OCI-LY7 (cell line): Measurements from ENCODE around the gene ACR. TPM values are rescaled to one million over a fixed set of nuclear protein-coding genes. Genes with fewer than 3 reads are reported as not detected.

Experiments used
- Bru-seq: library from RNA; stranded (reverse); fragments of 400-500 nt; gene quantifications from one replicate; lab custom pipeline; 2021; lab: Mats Ljungman, UMichigan
- BruChase-seq, 2 experiments: library from RNA; stranded (reverse); fragments of 400-500 nt; gene quantifications; one replicate each; lab custom pipeline; 2021; lab: Mats Ljungman, UMichigan
- BruUV-seq: library from RNA; stranded (reverse); fragments of 400-500 nt; replicated peaks from 2 replicates; lab custom pipeline; 2021; lab: Mats Ljungman, UMichigan
- CTCF ChIA-PET: fragments of 300-600 bp; sonication (Branson Sonifier 250); formaldehyde crosslinking; loops from one replicate; lab custom pipeline; 2022; ENCODE audit warnings: antibody characterized with exemption; ENCODE audit not compliant: unreplicated experiment; lab: Charles Lee
- POLR2A ChIA-PET: fragments of 300-600 bp; sonication (Branson Sonifier 250); formaldehyde crosslinking; loops from one replicate; lab custom pipeline; 2022; ENCODE audit warnings: antibody characterized with exemption; lab: Charles Lee
- DNase-seq: peaks from one replicate; pipeline ENCODE4 v3.0.0-alpha.2; 2015; ENCODE audit warnings: low spot score
- H2AFZ ChIP-seq: fragments of 200-600 bp; sonication (generic), shearing (Covaris generic); 2 replicates; pipeline ENCODE4 v1.6.1; 2014; ENCODE audit warnings: mild to moderate bottlenecking, antibody characterized with exemption, low read length, moderate library complexity
- H3K27ac ChIP-seq: fragments of 200-600 bp; sonication (generic); 2 replicates; pipeline ENCODE4 v1.5.1; 2014; ENCODE audit warnings: mixed run types, low read depth, mild to moderate bottlenecking, moderate library complexity, low read length, inconsistent platforms; ENCODE audit not compliant: poor library complexity, severe bottlenecking
- H3K36me3 ChIP-seq: fragments of 200-600 bp; sonication (generic); 2 replicates; pipeline ENCODE4 v1.6.1; 2014; ENCODE audit warnings: mild to moderate bottlenecking, antibody characterized with exemption, low read length, moderate library complexity, mixed read lengths; ENCODE audit not compliant: insufficient read depth
- H3K4me1 ChIP-seq: fragments of 200-600 bp; sonication (generic); 2 replicates; pipeline ENCODE4 v1.5.1; 2014; ENCODE audit warnings: mild to moderate bottlenecking, low read length; ENCODE audit not compliant: insufficient read depth, poor library complexity, severe bottlenecking
- H3K4me2 ChIP-seq: fragments of 200-600 bp; sonication (generic); 2 replicates; pipeline ENCODE4 v1.6.1; 2014; ENCODE audit warnings: mild to moderate bottlenecking, low read length
- H3K4me3 ChIP-seq: fragments of 200-600 bp; sonication (generic); 2 replicates; pipeline ENCODE4 v1.5.1; 2014; ENCODE audit warnings: mild to moderate bottlenecking, low read depth, low read length; ENCODE audit not compliant: poor library complexity, severe bottlenecking
- H3K79me2 ChIP-seq: fragments of 200-600 bp; sonication (generic); 2 replicates; pipeline ENCODE4 v1.6.1; 2016; ENCODE audit warnings: low read depth, mild to moderate bottlenecking, low read length, moderate library complexity, mixed read lengths; ENCODE audit not compliant: insufficient read depth
- H3K9me2 ChIP-seq: fragments of 200-600 bp; sonication (generic); 2 replicates; pipeline ENCODE4 v1.6.1; 2016; ENCODE audit warnings: mild to moderate bottlenecking, low read length, mixed read lengths; ENCODE audit not compliant: insufficient read depth
- H3K9me3 ChIP-seq: fragments of 200-600 bp; sonication (generic); 2 replicates; pipeline ENCODE4 v1.6.1; 2014; ENCODE audit warnings: mild to moderate bottlenecking, mixed run types, low read length, mixed read lengths
- H4K20me1 ChIP-seq: fragments of 200-600 bp; sonication (generic); 2 replicates; pipeline ENCODE4 v1.6.1; 2014; ENCODE audit warnings: mild to moderate bottlenecking, antibody characterized with exemption, low read length, moderate library complexity, mixed read lengths; ENCODE audit not compliant: insufficient read depth
- CTCF ChIP-seq: fragments of 200-600 bp; sonication (generic); conservative IDR thresholded peaks from 2 replicates; pipeline ENCODE4 v1.5.1; 2014; ENCODE audit warnings: mild to moderate bottlenecking, antibody characterized with exemption, low read length, moderate library complexity, mixed read lengths
- EZH2phosphoT487 ChIP-seq: fragments of 200-600 bp; sonication (generic); IDR thresholded peaks from 2 replicates; pipeline ENCODE4 v1.6.1; 2018; ENCODE audit warnings: low read depth, borderline replicate concordance, mild to moderate bottlenecking, mixed run types, antibody characterized with exemption, low read length, moderate library complexity, mixed read lengths
- intact Hi-C: fragments of 100-400 bp; cut with micrococcal nuclease; formaldehyde crosslinking; loops from one replicate; pipeline ENCODE4 v1.10.0; 2022; ENCODE audit not compliant: unreplicated experiment
- long read RNA-seq: library from polyadenylated mRNA; stranded (forward); transcript quantifications from one replicate; pipeline ENCODE4 v2.0.0, GENCODE V29; 2022
- total RNA-seq, 2 experiments: library from RNA; depleted of rRNA in 1 of 2; stranded (reverse); fragments of >200 nt in 1 of 2; shearing (Covaris generic) in 1 of 2; gene quantifications; 2 replicates each; pipeline ENCODE4 v1.2.3, GENCODE V29; 2014 to 2022

ACR gene
- not detected in 2 replicates for total RNA-seq (2014; rRNA removed; shearing (Covaris generic))
- total RNA-seq (2022): not detected in 2 replicates
- Bru-seq, nascent RNA: not detected
- not detected for BruChase-seq, experiment 1, labeled RNA remaining after a 6-hour chase
- BruChase-seq, experiment 2, labeled RNA remaining after a 2-hour chase: not detected
- long read RNA-seq: 0 reads

- no peaks in the 10 kb centered on the region for H3K79me2 ChIP-seq
- no peaks in the 10 kb centered on the region for H3K36me3 ChIP-seq
- no peaks in the 10 kb centered on the region for H3K4me1 ChIP-seq
- no peak within 1 kb of the TSS for H3K27ac ChIP-seq
- H3K9me2 ChIP-seq: no peaks in the 10 kb centered on the region
- H3K4me2 ChIP-seq: no peak within 1 kb of the TSS
- DNase-seq: no peak
- no TSS peak for BruUV-seq
- no peak for TF ChIP-seq EZH2phosphoT487
- TF ChIP-seq CTCF: no peak
- H3K4me3 ChIP-seq: no peak within 1 kb of the TSS
- CTCF ChIA-PET: no interaction called here
- H2AFZ ChIP-seq: no peak within 1 kb of the TSS
- intact Hi-C loops: no loop called here
- POLR2A ChIA-PET: no interaction called here
- no peaks in the 10 kb centered on the region for H3K9me3 ChIP-seq
- no peaks in the 10 kb centered on the region for H4K20me1 ChIP-seq
These were observed at the start of gene ACR for GRCh38 chr22:50737728-50738648. ACR (plus strand) TSS chr22:50738204; CDS start chr22:50738236, 32 bp downstream.

- no peaks in the 10 kb centered on the region for H3K9me2 ChIP-seq
- peaks cover 7% of the 10 kb centered on the region for H3K4me1 ChIP-seq
- intact Hi-C loops: no loop called here
- no peak for DNase-seq
- no TSS peak for BruUV-seq
- no peak overlapping the region for H2AFZ ChIP-seq
- ChIA-PET CTCF (no interaction called here), POLR2A (no interaction called here)
- H3K9me3 ChIP-seq: no peaks in the 10 kb centered on the region
- H3K27ac ChIP-seq: no peak overlapping the region
- H3K36me3 ChIP-seq: no peaks in the 10 kb centered on the region
- no peak overlapping the region for H3K4me3 ChIP-seq
- TF ChIP-seq EZH2phosphoT487: no peak
- TF ChIP-seq CTCF: no peak
- no peaks in the 10 kb centered on the region for H4K20me1 ChIP-seq
- no peak overlapping the region for H3K4me2 ChIP-seq
- no peaks in the 10 kb centered on the region for H3K79me2 ChIP-seq
These were observed 49.6 kb upstream of the ACR start for GRCh38 chr22:50688448-50688847.
